Hematopoietic multipotent progenitor cell treated with erythropoietin and hydrocortisone succinate and interleukin-3 and kit ligand, for 8 days (in vitro differentiated cells): ENCODE data around the gene ZNF563.

Source experiments
- DNase-seq: peaks from one replicate; pipeline ENCODE4 v3.0.0-alpha.2; 2015

ZNF563 gene

DNA sequence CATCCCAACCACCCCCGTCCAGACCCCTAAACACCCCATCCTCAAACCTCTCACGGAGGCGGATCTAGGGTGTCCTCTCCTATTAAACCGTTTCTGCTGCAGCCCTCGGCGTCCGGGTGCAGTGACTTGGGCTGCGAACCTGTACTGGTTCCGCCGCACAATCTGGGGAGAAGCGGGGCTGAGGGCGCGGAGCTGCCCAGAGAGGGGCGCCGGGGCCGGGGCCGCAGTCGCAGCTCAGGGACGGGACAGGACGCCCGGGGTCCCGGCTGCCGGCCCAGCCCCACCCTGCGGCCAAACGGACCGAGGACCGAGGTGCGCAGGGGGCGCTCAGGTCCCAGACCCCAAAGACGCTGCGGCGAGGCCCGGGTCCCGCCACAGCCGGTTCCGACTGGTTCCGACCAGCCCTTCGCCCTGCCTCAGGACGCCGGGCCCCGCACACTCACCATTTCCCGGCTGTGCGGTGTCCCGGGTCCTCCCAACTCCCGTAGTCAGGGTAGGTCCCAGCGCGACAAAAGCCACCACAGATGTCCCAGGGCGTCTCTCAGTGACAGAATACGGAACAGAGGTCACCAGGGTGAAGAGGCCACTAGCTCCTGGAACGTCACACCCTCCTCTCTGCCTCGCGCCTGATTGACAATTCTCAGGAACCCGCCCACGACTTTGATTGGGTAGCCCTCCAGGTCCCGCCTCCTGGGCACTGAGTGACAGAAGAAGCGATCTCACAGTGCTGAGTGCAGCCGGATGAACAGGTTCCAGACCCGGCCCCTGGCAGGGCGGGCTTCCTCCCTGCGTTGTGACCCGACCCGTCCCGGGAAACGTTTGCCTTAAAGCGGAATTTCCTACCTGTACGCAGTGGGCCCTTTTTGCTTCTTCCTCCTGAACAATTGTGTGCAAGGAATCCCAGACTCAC, 38.9 kb downstream of the ZNF563 start, which contains the start of gene ZNF44:
Gene ZNF44, minus strand, starts transcription at position 635 of the 910 bp plus-strand sequence. Its CDS starts 189 bp downstream, at position 446.
- DNase-seq: peak; percentile 98

DNA sequence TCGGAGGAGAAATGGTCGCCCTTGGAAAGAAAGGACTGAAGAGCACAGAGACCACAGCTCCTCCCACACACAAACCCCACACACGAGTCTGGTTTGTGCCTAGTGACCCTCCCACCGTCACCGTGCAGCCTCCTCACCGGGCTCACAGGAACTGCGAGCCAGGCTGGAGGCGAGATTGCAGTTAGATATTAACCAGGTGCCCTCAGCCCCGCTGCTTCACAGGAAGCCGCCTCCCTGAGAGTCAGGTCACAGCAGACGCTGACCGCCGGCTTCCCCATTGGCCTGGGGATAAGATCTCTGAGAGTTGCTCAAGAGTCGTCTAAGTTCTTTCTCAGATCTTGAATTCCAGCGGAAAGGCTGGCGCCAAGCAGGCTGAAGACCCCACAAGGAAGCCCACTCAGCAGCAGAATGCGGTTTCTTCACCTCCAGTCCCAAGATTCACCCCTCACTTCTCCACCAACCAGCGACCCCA, 39.6 kb downstream of the ZNF563 start:
- DNase-seq: peak; percentile 65

DNA sequence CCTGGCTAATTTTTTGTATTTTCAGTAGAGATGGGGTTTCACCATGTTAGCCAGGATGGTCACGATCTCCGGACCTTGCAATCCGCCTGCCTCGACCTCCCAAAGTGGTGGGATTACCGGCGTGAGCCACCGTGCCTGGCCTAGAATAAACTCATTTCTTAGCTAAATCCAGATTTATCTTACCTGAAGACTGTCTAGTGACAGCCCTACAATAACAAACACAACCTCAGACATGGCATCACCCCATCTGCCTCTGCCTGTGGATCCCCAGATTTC, 43.7 kb downstream of the ZNF563 start:
- DNase-seq: no peak

DNA sequence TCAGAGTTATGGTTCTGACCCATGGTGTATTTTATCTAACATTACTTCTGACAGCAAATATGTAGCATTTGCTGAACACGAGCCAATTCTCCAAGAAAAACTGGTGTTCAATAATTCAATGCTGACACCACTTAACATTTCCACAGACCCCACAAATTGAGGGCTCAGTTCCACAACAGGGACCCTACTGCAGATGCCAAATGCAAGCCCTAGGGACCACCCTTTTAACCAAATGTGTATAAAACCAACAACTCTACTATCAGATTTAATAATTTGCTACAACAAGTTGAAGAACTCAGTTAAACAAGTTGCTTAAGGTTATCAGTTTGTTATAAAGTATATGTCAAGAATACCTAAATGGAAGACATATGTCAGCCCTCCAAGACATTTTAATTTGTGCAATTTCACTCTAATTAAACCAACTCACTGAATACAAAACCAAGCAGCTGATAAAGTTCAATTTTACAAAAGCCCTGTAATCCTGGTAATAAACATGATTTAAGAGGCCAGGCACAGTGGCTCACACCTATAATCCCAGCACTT, 45.4 kb downstream of the ZNF563 start:
- DNase-seq: no peak

DNA sequence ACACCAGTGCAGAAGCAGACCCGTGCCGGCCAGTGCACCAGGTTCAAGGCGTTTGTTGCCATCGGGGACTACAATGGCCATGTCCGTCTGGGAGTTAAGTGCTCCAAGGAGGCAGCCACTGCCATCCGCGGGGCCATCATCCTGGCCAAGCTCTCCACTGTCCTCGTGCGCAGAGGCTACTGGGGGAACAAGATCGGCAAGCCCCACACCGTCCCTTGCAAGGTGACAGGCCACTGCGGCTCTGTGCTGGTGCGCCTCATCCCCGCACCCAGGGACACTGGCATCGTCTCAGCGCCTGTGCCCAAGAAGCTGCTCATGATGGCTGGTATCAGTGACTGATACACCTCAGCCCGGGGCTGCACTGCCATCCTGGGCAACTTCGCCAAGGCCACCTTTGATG, 48.8 kb downstream of the ZNF563 start:
- no peak for DNase-seq

DNA sequence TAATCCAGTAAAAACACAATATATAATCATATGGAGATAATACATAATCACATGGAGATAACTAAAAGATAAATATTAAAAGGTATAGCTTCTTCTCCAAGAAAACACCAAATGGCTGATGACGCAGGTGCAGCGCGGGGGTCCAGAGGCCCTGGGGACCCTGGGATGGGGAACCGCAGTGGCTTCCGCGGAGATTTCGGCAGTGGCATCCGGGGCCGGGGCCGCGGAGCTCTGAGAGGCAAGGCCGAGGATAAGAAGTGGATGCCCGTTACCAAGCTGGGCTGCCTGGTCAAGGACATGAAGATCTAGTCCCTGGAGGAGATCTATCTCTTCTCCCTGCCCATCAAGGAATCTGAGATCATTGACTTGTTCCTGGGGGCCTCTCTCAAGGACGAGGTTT, 49.2 kb downstream of the ZNF563 start:
- no peak for DNase-seq

DNA sequence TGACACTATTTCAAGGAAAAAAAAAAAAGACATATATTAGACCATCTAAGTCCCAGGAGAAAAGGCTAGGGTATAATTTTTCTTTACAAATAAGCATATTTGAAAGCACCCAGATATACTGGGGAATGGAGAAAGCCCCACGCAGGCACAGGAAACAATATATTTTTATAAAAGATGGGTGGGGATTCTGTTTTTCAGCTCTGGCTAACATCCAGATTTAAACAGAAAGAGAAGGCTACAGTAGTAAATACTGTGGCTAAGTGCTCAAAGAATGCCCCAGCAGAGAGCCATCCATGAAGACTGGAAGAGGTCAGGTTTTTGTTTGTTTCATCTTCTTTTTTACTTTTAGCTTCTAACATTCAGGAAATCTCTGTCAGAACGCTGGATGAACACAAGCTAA, 54.7 kb downstream of the ZNF563 start:
- no peak for DNase-seq

DNA sequence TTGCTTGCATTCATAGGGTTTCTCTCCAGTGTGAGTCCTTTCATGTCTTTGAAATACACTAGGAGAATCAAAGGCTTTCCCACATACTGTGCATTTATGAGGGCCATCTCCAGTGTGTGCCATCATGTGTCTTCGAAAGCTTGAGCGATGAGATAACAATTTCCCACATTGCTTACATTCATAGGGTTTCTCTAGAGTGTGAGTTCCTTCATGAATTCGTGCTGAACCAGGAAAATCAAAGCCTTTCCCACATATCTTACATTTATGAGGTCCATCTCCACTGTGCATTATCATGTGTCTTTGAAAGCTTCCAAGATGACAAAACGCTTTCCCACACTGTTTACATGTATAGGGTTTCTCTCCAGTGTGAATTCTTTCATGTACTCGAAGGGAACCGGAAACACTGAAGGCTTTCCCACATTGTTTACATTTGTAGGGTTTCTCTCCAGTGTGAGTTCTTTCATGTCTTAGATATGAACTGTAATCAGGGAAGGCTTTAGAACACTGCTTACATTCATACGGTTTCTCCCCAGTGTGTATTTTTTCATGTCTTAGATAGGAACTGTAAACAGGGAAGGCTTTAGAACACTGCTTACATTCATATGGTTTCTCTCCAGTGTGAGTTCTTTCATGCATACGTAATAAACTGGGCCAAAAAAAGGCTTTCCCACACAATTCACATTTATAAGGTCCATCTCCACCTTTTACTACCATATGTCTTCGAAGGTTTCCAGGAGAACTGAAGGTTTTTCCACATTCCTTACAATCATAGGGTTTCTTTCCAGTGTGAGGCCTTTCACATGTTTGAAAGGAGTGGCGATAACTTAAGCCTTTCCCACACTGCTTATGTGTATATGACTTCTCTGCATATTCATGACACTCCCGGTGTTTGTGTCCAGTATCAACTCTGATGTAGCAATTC, 60.2 kb downstream of the ZNF563 start:
- DNase-seq: no peak

DNA sequence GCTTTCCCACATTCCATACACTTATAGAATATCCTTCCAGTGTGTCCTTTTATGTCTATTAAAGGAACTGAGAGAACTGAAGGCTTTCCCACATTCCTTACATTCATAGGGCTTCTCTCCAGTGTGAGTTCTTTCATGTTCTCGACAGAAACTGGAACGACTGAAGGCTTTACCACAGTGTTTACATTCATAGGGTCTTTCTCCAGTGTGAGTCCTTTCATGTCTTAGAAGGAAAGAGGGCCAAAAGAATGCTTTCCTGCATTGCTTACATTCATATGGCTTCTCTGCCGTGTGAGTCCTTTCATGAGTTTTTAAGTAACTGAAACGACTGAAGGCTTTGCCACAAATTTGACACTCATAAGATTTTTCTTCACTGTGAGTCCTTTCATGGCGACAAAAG, 61.0 kb downstream of the ZNF563 start:
- no peak for DNase-seq

DNA sequence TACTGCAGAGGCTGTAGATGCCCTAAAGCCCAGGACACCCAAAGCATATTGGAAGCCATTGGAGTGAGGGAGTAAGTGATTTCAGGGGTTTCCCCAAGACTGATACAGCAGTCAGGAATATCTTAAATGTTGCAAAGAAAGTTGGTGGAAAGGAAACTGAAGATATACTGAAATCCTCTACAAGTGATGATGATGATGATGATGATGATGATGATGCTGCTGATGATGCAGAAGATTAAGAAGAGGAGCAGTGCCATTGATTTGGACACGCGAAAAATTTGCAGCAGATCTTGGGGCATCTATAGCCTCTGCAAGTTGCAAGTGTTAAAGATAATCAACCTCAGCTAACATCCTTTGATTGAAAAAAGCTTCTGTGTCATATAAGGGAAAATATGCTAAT, 62.6 kb downstream of the ZNF563 start:
- no peak for DNase-seq
